Hematopoietic multipotent progenitor cell treated with erythropoietin and hydrocortisone succinate and interleukin-3 and kit ligand, for 6 days (in vitro differentiated cells): ENCODE results near the gene GPR55.

Experiments used
- DNase-seq: peaks from one replicate; pipeline ENCODE4 v3.0.0-alpha.2; 2015

GPR55 gene

DNA sequence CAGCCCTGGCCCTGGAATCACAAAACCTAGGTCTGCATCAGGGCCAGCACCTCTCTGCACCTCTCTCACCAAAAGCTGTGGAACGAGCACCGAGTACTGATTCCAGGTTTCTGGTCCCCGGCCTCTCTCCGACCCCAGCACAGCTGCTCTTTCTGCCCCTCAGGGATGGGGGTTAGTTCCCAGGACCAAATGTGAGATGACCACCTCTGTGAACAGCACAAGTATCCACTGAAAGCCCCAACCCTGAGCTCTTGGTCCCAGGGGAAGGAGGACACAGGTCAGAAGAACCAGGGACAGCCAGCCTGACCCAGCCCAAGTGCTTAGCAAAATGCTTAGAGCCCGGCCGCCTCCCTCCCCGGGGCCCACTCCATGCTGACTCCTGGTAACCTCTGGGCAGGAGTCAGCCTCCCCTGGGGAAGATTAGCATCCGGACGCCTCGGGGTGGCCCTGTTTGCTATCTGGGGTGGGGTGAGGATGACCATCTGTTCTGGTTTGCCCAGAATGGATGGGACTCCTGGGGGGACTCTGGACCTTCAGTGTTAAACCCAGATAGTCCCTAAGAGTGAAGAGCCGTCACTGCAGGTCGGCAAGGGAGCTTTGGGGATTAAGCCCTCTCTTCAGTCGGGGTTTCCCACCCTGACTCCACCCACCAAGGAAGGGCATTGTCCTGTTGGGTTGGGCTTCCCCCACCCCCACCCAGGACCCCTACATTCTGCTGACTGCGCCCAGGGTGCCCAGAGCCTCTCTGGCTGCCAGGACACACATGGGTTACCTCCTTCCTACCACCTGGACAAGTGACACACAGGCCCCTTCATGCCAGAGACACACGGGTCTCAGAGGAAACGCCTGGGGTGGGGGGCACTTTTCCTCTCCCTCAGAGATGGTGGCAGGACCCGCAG lies 9.4 kb upstream of the GPR55 start:
- DNase-seq: no peak

DNA sequence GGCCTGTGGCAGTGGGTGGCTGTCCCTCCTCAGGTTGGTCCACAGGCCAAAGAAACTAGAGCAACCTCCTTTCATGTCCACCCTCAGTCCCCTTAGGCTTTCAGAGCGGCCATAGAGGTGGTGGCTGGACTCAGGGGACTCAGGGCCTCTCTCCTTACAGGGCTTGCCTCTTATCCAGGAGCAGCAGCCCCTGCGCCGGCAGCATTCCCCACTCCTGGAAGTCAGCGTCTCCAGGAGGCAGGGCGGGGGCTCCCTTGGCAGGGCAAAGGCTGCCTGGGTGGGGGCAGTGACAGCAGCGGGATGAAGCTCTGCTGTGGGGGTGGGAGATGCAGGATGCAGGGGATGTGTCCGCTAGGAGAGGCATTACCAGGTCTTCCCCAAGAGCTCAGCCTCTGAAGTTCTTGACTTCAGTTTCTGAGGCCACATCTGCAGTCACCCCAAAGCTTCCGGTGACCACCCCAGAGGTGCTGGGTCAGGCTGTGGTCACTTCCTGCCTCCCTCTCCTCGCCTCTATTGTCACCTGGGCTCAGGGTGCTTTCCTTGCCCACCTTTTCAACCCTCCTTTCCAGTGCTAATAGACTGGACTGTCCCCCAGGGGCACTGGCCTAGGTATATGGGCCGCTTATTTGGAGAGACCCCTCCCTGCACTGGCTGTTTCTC lies 8.6 kb upstream of the GPR55 start:
- no peak for DNase-seq

DNA sequence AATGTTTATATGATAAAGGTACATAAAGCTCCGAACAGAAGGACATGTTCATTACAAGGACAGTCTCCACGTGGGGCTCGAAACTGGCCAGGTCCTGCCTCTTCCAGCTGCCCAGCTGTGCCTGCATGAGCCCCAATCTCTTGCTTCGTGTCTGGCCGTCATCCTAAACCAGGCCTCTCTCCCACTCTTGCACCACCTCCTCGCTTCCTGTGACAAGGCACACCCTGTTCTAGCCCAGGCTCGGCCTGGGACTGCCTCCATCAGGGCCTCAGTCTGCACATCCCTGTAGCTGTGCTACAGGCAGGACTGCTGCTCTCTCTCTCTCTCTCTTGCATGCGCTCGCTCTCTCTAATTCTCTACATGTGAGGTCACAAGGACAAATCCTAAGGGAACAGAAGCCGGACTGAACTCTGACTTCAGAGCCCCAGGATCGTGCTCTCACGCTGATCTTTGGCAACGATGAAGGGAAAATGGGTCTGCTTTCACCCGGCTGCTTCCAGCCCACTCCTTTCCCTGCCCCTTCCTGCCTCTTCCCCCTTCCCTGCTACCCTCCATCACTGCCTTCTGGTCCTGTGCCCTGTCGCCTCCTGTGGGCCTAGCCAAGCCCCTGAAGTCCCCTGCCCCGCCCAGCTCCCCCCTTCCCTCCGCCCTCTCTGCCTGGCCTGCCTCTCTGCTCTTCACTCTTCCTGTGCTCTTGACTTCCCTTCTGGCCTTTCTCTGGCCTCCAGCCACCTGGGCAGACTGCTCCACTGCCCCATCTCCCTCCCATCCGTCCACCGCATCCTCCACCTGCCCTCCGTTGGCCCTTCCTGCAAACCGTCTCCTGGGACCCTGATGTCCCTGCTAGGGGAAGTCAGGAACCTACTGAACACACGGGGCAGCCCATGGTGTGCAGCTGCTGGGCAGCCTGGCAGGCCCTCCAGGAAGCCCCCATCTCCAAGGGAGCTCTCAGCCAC lies 7.8 kb upstream of the GPR55 start:
- DNase-seq: no peak

DNA sequence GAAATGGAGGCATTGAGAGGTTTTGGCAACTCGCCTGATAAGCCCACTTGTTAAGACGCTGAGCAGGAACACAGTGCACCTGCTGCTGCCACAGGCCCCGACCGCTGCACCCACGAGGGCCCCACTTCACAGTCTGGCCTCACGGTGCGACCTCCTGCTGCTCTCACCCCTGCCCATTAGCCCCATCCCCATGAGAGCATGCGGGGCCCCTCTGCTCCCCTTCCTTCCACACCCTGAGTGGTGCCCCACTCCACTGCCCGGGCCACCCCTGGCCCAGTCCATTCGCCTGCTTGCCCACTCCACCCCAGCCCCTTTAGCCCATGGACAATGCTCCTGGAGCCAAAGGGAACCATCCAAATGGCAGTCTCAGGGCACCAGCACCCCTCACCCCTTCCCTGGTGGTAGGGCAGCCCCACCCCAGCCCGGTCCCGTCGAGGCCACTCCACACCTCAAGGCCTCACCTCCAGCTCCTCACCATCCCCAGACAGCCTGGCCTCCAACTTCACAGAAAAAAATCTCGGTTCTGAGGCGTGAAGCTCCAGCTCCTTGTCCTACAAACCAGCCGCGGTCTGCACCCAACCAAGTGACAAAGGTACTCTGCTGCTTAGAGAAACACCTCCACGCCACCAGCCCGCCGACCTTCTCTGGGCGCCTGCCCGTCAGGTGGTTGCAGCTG lies 6.7 kb upstream of the GPR55 start:
- DNase-seq: no peak

DNA sequence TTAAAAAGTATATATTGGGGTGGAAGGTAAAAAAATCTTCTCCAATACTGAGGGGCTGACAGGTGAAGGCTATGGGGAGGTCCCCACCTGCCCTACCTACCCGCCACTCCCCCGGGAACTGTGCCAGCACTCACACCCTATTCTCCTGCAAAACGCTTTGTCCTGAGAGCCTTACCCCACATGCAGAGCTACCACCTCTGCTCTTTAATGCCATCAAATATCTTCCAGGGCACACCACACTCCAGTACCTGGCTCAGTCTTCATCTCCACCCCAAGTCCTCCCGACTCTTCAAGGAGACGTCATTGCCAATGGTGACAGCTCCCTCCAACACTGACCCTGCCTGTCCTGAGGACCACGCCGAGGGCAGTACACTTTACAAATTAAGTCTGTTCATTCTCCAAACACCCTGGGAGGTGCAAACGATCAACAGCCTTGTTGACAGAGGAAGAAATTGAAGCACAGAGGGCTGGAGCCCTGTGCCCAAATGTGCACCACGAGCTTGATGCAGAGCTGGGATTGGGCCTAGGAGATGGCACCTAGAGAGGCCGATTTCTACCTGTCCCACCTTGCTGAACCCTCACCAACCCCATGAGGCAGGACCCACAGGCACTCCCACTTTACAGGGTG lies 6.0 kb upstream of the GPR55 start:
- DNase-seq: no peak

DNA sequence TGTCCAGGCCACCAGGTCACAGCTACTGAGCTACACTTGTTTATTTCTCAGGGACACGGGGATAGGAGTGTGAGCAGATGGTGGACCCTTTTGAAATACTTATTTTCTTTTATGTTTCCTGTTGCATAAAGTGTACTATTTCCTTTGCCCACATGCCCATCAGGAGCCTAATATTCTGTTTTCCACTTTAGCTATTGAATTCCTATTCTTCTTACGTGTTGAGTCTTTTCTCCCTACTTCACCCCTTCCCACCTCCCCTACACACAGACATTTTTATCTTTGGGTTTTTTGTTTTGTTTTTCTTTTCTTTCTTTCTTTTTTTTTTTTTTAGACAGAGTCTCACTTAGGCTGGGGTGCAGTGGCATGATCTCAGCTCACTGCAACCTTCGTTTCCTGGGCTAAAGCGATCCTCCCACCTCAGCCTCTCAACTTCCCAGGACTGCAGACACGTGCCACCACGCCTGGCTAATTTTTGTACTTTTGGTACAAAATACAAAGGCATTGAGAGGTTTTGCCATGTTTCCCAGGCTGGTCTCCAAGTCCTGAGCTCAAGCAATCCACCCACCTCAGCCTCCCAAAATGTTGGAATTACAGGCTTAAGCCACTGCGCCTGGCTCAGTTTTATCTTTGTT lies 5.2 kb upstream of the GPR55 start:
- DNase-seq: no peak

DNA sequence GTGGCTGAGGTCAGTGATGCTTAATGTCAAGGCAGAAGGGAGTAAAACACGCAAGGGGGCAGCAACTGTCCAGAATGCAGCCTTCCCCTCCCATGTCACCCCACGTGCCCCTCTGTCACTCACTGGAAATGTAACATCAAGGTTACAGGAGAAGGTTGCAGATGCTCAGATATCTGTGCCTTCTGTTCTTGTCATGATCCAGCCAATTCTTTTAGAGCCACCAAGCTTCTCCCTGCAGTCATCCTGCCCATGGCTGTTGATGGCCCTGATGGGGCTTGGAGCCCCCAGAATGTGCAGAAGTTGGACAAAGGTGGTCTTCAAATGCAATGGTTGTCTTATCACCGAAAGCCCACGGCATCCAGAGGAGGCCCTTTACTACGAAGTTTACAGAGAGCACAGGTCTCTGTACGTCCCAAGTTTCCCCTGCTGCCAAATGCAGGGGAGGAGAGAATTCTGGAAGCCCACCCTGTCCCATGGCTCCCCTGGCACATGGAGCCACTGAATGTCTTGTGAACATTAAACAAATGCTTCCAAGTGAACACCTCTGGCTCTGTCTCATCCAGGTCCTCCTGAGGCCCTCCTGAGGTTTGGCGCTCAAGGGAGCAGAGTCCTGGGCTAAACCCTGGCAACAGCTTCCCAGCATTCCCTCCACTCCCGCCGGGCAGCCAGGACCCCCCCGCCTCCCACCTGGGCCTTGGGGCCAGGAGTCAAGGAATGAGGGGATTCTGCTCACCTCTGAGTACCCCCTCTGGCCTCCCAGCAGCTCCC lies 4.5 kb upstream of the GPR55 start:
- DNase-seq: no peak

DNA sequence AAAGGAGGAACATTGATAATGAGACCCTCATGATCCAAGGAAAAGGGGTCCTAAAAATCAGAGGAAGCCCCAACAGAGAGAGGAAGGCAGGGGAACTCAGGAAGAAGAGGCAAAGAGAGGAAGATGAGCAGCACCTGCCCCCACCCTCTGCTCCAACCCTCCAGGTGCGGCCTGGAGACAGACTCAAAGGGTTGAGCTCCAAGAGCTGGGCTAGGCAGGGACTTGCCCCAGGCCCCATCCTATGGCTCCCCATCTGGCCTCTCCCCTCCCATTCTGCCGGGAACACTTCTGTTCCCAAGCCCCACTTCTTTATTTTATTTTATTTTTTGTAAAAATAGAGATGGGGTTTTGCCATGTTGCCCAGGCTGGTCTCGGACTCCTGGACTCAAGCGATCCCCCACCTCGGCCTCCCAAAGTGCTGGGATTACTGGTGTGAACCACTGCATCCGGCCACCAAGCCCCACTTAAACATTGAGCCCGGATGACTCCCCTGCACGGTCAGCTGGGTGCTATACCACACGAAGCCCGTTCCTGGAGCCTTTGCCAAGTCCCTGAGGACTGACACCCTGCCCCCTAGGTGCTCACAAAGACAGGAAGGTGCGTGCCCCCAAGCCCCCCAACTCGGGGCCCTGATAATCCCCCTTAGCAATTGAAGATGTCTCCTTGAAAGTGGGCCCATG lies 3.8 kb upstream of the GPR55 start:
- DNase-seq: no peak

DNA sequence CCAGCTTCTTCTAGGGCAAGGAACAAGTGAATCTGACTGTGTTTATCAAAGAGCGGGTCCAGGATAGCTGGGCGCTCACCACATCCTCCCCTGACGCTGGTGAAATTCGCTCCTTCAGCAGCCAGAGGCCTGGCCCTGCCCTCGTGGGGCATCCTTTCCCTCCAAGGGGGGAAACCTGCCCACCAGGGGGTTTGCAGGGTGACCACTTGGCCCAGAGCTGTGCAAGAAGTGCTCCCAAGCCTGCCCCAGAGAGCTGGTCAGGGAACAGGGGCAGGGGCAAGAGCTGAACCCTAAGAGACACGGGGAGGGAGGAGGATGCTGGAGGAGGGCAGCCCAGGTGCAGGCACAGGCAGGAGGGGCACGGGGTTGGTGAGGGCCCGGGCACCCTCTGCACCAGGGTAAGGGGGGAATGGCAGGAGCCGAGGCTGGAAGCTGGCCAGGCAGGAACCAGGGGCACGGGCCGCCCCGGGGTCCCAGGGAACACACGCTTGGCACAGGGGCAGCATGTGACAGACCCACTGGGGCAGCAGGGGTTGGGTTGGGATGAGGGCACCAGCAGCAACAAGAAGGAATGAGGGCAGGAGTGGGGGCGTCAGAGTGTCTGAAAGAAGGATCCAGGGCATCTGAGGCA lies 2.8 kb upstream of the GPR55 start:
- DNase-seq: no peak

DNA sequence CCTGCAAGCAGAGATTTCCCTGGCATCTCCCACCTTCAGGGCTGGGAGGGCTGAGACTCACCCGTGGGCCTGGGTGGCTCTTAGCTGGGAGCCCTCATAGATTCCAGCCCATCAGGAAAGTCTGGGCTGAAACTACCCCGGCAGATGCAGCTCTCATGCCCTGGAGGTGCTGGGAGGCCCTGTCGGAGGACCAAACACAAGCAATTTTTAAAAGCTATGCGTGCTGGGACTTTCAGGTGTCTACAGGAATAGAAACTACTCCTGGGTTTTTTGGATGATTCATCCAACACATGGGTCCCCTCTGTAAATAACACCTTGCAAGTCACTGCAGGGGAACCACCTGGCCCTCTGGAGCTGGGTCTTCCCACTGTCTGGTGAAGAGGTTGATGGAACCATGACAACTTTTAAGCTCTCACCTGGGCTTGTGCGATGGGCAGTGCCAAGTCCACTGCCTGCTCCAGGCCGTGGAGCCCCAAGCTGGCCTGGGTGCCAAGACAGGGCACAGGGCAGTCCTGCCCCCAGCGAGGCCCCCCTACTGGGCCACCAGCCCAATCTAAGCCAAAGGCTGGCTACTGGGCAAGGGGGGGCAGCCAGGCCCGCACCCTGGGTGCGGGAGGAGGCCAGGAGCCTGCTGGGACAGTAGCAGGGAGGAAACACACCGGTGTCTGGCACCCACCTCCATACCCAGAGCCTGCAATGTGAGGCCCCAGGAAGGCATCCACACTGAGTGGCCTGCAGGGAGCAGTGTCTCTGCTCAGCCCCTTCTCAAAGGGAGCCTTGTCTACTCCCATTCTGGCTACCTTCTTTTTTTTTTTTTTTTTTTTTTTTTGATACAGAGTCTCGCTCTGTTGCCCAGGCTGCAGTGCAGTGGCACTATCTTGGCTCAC lies 1.1 kb upstream of the GPR55 start:
- DNase-seq: peak; percentile 27

DNA sequence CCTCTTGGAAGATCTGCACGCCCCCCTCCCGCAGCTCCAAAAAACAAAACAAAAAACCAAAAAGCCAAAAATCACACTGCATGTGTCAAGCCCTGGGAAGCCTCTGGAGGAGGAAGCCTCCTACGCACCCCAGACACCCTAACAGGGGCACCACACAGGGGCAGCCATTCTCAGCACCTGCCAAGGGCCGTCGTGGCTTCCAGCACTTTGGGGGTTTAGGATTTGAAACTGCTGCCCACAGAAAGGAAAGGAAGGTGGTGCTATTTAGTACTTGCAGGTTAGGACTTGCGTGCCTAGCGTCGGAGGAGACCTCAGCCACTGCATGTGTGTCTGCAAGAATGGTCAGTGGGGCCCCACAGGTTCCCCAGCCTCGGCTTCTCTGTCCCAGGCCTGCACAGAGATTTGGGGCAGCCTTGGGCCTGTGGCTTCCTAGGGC lies 419 bp upstream of the GPR55 start:
- no peak for DNase-seq

DNA sequence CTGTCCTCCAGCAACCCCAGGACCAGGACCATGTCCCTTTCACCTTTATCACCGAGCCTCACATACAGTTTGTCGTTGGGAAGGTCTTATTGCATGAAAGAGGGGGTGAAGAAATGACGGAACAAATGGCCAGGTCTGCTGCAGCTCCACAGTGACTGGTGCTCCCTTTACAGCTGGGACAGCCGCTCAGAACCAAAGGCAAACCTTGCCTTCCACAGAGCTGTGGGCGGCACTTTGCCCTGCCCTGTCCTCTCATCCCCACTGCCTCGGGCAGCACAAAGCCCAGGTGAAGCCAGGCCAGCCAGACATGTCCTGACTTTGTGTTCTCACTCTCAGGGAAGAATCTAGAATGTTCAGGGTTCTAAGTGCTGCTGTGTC lies 961 bp downstream of the GPR55 start:
- no peak for DNase-seq

DNA sequence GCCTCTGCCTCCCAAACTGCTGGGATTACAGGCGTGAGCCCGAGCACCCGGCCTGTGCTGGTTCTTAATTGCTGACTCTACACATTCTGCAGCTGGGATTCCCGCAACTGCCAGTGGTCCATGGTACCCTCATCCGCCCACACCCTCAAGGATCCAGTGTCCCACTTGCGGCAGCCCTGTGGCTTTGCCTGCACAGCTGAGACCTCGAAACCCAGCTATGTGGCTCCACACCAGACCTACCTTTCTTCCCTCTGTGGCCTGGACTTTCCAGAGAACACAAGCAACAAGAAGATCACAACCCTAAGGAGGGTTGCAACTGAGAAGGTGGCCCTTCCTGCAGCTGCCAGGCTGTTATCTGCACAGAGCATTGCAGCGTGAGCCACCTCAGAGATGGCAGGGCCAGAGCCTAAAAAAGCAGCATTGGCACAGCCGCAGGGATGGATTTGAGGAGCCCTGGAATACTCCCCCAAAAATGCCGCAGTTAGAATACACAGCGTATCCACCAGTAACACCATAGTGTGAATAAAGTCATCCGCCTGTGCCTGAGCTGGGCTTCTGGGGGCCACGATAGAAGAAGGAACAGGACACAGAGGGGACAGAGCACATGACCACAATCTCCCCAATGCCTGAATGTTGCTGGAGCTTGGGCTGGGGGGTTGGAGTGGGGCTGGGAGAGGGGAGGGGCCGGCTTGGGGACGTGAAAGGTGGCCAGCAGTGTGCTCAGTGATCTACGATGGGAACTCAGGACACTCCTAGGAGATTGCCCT lies 1.9 kb downstream of the GPR55 start:
- DNase-seq: no peak

DNA sequence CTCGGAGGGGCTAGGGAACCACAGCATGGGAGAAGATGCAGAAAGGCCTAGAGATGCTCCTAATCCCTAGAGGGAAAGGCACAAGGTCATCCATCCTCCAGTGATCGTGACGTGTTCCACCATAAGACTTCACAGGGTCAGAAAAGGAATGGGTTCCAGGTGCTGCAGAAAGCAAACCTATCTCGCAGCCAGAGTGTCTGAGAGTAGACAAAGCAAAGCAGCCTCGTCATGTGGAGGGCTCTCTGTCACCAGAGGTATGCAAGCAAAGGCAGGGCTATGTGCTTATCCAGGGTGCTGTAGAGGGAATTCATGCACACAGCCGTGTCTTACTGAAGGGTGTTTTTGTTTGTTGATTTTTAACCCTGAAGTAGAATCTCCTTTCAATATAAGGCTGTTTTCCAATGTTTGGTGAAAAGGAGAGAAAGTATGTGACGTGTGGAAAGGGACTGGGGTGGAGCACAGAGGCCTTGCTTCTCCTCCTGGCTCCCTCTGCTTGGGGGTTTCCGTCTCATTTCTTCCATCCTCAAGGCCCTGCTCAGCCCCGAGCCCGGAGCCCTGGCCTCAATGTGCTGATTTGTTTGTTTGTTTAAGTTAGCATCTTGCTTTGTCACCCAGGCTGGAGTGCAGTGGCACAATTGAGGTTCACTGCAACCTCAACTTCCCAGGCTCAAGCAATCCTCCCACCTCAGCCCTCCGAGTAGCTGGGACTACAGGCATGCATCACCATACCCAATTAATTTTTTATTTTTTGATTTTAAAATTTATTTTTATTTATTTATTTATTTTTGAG lies 3.0 kb downstream of the GPR55 start:
- no peak for DNase-seq

DNA sequence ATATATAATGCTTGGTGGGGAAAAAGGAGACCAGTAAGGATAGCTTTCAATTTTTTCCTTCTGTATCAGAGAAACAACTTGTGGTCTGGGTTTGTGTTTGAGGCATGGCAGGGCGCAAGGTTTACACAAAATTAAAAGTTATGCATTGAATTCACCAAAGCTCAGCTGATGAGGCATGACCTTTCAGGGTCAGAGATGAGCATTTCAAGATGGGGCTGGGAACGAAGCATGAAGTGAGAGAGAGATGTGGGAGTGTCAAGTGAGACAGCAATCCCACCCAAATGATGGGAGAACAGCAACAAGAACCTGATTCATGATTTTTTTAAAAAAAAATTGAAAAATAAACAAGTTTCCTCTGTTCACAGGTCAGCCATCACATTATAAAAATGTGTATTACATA lies 4.9 kb downstream of the GPR55 start:
- DNase-seq: no peak

DNA sequence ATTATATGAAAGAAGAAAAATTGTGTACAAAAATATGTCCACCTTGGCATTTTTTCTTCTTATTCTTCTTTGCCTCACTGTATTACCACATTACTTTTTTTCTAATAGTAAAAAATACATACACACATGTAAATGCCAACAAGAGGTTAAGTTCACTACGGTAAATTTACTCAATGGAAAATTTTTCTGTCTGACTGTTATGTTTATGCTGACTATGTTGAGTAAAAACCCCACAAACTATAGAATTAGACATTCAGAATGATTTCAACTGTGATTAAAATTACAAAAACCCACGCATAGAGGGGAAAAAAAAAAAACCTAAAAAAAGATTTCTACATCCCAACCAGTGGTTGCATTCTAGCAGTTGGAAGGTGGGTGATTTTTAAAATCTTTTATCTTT lies 5.4 kb downstream of the GPR55 start:
- no peak for DNase-seq

DNA sequence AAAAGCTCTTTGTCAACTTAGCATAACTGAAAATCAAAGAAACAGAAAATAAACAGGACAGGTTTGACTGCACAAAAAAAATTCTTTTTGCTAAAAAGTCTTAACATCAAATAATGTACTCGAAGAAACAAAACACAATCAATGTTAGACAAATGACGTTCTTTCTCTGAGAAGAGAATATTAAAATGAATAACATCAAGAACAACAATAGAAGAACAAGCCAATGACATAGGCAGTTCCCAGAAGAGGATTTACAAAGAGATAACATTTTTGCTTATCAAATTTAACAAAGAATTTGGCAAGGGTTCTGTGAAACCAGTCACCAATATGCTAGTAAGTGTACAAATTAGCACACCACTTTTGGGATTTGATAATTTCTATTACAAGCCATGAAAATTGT lies 5.8 kb downstream of the GPR55 start:
- no peak for DNase-seq
